SK-N-MC (cell line): ENCODE data around the gene TNKS1BP1.

Experiments
- EZH2 ChIP-seq: fragments of 200-600 bp; sonication (generic); IDR thresholded peaks from one replicate; pipeline ENCODE4 v1.6.1; 2017; ENCODE audit warnings: antibody characterized with exemption
- FOXP2 ChIP-seq: optimal IDR thresholded peaks from 2 replicates; pipeline ENCODE3; 2011; ENCODE audit warnings: mild to moderate bottlenecking, moderate library complexity; ENCODE audit not compliant: insufficient read depth; ENCODE audit errors: extremely low read length, control extremely low read depth
- POLR2AphosphoS5 ChIP-seq: IDR thresholded peaks from 2 replicates; pipeline ENCODE4 v1.6.1; 2012; ENCODE audit warnings: mild to moderate bottlenecking, low read depth, low read length, borderline replicate concordance

DNA sequence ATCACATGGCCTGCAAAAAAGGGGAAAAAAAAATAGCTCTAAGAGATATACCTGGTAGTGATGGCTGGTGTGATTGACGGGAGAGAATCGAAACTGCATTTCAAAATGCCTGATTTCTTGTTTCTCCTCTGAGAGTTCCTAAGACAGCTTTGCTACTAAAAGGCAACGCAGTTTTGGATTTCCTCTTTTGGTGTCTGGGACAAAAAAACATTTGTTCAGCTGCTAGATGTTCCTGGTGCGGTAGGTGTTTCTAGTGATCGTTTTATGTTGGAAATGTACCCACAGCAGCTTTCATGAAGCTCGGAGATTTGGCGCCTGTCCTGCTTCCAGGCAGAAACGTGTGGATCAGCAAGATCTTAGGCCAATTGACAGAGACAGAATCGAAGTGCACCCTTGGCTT is 31.5 kb upstream of the TNKS1BP1 start:
- no peak for TF ChIP-seq EZH2
- TF ChIP-seq POLR2AphosphoS5, result no peak
- no peak for TF ChIP-seq FOXP2
